ENCODE data around the gene PPP1R10.
A peak's percentile ranks its signal among the peaks of the same experiment; 100 is the strongest.

Gene PPP1R10

DNA sequence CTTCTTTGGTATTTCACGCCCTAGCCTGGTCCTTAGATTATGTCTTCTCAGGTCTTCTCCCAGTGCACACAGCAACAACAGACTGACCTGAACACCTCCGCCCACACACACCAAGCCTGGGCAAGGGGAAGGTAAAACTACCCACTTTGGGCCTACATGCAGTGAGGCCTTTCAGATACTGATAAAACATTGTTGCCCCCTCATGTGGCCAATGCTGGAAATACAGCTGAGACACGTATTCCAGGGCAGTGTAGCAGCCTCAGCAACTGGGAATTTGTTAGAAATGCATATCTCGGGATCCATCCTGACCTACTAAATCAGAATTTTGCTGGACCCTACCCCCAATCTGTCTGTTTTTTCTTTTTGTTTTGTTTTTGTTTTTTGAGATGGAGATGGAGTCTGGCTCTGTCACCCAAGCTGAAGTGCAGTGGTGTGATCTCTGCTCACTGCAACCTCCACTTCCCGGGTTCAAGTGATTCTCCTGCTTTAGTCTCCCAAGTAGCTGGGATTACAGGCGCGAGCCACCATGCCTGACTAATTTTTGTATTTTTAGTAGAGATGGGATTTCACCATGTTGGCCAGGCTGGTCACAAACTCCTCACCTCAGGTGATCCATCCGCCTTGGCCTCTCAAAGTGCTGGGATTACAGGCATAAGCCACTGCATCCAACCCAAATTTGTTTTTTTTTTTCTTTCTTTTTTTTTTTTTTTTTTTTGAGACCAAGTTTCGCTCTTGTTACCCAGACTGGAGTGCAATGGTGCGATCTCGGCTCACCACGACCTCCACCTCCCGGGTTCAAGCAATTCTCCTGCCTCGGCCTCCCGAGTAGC lies 19.5 kb downstream of the PPP1R10 start:
- peak; percentile 87 for DNase-seq

DNA sequence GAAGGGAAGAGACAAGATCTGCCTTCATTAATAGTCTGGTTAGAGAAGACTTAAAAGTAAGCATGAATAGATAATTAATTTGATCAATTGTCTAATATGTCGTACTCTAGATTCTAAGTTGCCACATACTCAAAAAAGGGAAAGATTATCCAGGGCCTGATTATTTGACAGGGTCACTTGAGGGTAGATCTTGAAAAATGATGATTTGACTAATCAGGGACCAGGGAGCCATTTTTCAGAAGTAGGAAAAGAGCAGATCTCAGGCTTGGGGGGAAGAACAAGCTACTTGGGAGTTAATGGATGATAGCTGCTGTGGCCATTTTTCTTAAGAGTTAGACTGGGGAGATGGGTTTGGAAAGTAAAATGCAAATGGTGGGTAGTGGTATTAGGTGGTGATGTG lies 24.8 kb downstream of the PPP1R10 start:
- DNase-seq, result no peak

DNA sequence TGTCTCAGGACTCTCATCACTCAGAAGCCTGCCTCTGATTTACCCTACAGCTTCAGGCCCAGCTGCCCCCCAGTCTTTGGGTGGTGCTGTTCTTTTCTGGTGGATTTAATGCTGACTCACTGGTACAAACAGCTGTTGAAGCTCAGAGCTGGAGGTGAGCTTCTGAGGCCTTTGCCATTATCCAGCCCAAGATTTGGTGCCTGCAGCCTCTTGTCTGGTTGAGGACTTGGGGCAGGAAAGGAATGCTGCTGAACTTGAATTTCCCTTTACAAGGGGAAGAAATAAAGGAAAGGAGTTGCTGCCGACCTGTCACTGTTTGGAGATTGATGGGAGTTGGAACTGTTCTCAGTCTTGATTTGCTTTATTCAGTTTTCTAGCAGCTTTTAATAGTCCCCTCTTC lies 26.0 kb downstream of the PPP1R10 start:
- DNase-seq, result no peak

DNA sequence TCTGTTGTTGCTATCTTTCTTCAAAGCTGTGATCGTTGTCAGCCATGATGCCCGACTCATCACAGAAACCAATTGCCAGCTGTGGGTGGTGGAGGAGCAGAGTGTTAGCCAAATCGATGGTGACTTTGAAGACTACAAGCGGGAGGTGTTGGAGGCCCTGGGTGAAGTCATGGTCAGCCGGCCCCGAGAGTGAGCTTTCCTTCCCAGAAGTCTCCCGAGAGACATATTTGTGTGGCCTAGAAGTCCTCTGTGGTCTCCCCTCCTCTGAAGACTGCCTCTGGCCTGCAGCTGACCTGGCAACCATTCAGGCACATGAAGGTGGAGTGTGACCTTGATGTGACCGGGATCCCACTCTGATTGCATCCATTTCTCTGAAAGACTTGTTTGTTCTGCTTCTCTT lies 26.5 kb downstream of the PPP1R10 start:
- no peak for DNase-seq

DNA sequence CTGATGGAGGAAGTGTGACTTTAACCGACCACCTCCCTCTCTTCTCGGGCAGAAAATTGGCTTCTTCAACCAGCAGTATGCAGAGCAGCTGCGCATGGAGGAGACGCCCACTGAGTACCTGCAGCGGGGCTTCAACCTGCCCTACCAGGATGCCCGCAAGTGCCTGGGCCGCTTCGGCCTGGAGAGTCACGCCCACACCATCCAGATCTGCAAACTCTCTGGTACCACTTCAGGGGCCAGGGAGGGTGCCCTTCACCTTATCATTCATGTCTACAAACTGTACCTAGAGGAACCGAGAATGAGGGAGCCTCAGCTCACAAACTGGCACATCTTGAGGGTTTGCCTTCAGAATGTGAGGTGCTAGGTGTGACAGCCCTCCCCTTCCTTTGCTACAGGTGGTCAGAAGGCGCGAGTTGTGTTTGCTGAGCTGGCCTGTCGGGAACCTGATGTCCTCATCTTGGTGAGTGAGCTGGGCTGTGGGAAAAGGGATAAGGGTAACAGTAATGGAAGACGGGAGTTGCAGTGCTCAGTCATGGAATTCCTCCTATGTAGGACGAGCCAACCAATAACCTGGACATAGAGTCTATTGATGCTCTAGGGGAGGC lies 27.2 kb downstream of the PPP1R10 start:
- no peak for DNase-seq

DNA sequence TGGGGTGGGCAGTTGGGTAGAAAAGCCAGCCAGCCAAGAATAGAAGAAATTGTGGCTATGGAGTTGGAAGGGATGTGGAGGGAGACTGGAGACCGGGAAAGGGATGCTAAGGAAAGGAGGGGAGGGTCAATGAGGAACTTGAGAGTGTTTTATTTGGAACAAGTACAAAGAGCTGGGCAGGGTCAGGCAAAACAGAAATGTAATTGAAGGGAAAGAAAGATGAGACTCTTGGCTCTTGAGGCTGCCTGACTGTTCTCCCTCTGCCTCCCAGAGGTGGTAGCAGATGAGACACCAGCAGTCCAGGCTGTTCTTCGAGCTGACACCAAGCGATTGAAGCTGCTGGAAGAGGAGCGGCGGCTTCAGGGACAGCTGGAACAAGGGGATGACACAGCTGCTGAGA lies 33.1 kb downstream of the PPP1R10 start:
- DNase-seq, result no peak

DNA sequence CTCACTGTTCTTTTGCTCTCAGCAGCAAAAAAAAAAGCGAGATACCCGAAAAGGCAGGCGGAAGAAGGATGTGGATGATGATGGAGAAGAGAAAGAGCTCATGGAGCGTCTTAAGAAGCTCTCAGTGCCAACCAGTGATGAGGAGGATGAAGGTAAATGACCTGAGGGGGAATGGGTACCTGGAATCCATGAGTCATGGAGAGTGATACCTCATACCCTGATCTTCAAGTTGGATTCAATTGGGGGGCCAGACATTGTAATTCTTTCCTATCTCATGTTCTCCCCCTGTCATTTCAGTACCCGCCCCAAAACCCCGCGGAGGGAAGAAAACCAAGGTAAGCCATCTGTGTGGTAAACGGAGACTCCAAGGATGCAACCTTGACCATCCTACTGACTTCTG lies 39.0 kb downstream of the PPP1R10 start:
- no peak for DNase-seq

DNA sequence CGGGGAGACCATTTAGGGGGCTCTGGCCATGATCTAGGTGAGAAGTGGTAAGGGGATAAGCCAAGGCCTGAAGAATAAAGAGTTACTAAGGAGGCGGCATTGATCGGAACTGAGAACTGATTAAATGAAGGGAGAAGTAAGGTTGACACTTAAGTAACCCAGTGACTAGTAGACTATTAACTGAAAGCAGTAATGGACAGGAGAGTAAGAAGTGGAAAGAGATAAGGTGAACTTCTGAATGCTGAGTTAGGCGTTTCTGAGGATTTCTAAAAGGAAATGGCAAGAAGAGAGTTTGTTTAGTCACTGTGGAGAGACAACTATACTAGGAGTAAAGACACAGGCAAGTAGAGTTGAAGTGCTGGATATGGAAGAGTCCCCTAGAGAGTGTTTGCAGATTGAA lies 43.9 kb downstream of the PPP1R10 start:
- no peak for DNase-seq

DNA sequence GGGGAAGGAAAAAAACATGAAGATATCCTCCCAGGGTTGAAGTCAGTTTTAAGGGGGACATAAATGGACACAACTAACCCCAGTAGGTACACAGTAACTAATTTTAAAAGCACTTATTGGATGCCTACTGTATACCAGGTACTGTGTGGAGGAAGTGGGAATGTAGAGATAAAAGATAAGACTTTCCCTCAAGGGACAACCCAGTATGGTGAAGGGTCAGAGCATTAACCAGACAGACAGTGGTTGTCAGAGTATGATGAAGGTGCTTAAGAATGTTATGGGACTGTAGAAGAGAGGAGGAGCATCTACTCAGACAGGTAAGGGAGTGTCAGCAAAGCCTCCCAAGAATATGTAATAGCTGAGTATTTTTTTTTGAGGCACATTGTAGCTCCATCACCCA lies 44.9 kb downstream of the PPP1R10 start:
- DNase-seq, result no peak

DNA sequence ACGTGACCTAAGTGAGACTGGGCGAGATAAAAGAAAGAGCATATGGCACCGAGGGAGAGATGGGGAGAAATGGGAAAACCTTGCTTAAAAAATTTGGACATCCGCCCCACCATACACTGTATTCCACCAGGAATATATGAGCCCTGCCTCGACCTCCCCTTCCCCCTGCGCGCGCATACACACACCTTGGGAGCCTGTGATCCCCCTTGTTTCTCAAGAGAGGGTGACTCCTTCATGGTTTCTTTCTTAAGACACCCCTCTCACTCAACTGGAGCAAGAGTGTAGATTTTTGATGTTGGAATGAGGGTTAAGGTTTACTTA lies 45.3 kb downstream of the PPP1R10 start:
- DNase-seq, result no peak

DNA sequence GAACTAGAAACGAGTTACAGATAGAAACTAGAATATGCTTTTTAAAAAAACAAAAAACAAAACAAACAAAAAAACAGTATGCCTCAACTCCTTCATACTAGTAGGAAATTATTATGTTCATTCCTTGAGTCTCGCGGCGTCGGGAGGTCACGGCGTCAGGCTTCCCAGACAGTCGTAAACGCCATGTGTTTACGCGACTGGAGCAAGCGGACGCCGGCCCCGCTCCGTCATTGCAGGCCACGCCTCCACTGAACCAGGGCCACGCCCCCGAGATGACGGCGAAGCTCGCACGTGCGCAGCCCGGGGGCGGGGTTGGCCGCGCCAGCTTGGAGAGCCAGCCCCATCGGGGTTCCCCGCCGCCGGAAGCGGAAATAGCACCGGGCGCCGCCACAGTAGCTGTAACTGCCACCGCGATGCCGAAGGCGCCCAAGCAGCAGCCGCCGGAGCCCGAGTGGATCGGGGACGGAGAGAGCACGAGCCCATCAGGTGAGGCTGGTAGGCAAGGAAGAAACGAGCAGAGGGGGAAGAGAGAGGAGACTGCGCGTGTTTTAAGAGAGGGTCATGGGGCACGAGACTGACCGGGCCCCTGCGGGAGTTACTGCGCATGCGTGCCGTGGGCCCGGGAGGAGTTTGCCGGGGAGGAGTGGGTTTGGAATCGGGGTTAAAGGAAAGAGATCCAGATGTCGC lies 45.8 kb downstream of the PPP1R10 start, which contains the start of gene ABCF1:
TSS of gene ABCF1 (plus strand) at position 368 of the 687 bp plus-strand sequence. CDS start at position 414, 46 bp downstream.
- peak; percentile 99 for DNase-seq

DNA sequence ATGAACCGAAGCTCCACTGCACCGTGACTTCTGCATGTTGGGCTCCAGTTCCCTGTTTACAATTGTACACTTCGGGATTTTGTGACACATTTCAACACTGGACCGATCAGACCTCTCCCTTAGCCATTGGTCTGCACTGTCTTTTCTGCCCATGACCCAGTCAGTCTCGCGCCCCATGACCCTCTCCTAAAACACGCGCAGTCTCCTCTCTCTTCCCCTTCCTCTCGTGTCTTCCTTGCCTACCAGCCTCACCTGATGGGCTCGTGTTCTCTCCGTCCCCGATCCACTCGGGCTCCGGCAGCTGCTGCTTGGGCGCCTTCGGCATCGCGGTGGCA lies 46.3 kb downstream of the PPP1R10 start:
- no peak for DNase-seq

DNA sequence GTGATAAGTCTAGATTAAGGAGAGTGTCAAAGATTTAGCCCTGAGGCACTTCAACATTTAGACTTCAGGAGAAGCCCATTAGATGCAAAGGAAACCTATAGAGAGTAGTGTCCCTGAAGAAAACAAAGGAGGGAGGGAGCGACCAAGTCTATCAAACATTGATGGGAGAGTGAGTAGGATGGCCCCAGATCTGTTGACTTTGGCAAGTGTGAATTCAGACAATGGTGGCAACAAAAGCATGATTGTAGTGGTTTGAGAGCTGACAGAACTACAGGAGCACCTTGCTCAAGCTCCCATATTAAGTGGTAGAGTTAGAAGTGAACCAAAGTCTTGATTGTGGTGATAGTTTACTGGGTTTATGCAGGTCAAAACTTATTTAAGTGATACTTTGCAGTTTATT lies 46.8 kb downstream of the PPP1R10 start:
- no peak for DNase-seq

DNA sequence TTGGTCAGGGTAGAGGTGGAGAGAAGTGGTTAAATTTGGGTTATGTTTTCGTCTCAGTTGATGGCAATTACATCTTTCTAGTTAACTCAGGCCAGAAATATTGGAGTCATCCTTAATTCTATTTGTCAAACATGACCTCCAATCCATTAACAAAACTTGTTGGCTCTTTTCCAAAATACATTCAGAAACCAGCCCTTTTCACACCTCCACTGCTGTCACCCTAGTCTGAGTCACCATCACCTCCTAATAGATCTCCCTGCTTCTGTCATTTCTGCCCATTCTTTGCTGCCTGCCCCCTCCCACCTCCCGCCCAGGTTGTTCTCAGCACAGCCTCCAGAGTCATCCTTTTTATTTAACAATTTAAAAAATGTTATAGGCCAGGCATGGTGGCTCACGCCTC lies 48.8 kb downstream of the PPP1R10 start:
- peak; percentile 53 for DNase-seq

DNA sequence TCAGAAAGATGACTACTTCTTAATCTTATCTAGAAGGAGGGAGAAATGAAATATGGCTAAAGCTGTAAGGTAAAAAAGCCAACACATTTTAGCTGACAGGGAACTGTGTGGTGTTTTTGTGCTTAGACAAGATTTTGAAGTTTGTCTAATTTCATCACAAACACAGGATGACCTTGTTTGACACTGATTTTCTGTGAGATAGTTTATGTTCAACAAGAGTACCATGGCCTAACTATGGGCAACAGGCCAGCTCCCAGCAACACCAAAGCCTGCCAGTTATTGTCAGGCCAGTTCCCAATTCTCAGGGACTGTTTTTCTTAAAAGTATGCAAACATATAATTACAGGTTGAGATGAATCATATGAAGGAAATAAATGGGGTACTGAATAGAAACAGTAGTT lies 51.3 kb downstream of the PPP1R10 start:
- no peak for DNase-seq

DNA sequence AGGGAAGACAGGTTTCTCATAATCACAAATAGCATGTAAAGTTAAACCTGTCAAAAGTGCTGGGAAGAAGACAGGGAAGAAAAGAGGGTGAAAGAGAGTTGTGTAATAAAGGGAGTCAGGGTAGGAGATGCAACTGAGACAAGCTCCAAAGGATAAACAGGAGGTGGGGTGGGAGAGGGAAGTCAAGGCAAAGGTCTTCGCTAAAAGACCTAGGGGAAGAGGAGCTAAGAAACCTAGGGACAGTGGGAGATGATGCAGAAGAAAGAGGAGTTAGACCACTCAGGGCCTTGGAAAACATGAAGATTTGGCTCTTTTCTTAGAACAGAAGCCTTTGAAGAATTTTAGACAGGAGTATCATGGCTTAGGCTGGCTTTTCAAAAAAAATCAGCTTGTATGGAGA lies 52.9 kb downstream of the PPP1R10 start:
- no peak for DNase-seq

DNA sequence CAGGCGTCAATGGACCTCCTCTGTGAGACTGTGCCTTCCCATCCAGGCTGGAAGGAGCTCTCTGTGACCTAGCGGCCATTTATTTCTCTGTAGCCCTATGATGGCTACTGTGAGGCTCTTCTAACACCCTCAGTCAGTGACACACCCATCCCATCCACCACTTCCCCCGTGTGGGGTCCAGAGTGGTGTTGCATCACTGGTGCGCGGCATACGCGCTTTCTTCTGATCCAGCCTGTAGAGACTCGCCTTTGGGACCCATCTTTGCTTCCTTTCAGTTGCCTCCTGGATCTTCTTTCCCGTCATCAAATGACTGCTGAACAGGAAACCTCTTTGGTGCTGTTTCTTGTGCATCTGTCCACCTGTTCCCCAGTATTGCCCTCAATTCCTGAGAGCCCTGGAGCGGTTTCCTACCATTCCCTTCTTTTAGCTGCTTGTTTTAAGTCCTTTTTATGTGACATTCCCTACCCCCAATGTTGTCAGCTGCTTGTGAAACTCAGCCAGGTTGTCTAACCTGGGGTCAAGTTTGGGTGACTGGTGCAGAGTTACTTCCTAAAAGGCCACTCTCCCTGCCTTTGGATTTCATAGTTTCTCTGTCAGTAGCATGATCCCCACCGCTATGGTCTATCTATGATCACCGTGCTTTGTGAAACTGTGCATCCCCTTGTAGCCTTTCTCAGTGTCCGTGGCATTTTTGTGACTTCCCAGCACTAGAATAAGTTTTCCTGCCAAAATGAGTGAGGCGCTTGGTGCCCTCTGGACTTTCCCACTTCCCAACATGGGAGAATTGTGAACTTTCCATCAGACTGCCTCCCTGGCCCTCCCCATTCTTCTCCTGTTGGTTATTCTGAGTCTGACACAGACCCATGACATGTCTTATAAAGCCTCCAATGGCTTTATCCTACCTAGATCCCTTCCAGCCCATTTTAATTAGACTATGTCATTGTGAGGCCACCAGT lies 54.3 kb downstream of the PPP1R10 start:
- DNase-seq, result no peak

DNA sequence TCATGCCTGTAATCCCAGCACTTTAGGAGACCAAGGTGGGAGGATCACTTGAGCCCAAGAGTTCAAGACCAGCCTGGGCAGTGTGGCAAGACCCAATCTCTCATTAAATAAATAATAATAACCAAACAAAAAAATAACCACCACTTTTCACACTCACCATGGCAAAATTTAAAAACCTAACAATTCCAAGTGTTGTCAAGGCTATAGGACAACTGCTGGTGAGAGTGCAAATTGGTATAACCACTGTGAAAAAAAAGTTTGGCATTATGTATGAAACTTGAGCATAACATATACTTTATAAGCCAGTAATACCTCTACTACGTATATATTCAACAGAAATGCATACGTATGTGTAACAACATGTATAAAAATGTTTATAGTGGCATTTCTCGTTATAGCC lies 56.1 kb downstream of the PPP1R10 start:
- DNase-seq, result no peak

DNA sequence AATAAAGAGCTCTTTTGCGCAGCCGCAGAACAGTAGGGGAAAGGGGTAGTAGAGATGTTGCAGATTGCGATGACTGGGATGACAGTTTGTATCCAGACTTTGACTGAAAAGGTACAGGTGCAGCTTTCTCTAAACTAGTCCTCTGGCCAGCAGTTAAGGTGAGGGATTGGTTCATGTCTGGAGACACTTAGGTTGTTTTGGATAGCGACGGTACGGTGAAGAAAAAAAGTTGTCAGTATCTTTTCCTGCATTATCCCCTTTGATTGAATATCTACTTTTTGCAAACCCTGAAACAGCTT lies 59.4 kb downstream of the PPP1R10 start:
- peak; percentile 70 for DNase-seq

DNA sequence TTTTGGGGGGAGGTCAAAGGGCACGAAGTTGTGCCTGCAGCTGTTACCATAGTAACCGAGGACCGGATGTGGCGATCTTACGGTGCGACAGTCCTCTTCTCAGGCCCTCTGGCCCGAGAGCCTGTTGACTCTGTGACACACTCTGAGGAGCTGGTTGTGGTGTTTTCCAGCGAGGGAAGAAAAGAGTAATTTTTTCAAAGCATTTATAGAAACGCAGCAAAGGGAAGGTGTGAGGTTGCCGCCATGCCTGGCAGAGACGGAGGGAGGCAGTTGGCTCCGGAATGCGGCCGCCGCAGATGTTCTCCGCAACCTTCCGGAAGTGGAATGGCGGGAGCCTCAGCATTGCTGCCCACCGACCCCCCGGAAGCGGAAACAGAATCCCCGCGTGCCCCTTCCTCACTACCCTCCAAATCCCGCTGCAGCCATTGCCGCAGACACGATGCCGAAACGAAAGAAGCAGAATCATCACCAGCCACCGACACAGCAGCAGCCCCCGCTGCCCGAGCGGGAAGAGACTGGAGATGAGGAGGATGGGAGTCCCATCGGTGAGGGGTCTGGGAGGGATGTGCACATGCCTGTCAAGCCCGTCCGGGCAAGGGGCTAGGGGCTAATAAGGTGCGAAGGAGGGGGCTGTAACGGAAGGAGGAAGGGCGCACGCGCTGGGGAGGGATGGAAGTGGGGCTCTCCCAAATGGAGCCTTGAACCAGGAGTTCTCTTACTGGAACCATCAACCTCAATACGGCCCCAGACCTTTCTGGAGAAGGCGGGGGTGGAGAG lies 59.9 kb downstream of the PPP1R10 start, which contains the start of gene PRR3:
TSS of gene PRR3 (plus strand) at position 390 of the 777 bp plus-strand sequence. CDS start at position 440, 50 bp downstream.
- peak; percentile 93 for DNase-seq

DNA sequence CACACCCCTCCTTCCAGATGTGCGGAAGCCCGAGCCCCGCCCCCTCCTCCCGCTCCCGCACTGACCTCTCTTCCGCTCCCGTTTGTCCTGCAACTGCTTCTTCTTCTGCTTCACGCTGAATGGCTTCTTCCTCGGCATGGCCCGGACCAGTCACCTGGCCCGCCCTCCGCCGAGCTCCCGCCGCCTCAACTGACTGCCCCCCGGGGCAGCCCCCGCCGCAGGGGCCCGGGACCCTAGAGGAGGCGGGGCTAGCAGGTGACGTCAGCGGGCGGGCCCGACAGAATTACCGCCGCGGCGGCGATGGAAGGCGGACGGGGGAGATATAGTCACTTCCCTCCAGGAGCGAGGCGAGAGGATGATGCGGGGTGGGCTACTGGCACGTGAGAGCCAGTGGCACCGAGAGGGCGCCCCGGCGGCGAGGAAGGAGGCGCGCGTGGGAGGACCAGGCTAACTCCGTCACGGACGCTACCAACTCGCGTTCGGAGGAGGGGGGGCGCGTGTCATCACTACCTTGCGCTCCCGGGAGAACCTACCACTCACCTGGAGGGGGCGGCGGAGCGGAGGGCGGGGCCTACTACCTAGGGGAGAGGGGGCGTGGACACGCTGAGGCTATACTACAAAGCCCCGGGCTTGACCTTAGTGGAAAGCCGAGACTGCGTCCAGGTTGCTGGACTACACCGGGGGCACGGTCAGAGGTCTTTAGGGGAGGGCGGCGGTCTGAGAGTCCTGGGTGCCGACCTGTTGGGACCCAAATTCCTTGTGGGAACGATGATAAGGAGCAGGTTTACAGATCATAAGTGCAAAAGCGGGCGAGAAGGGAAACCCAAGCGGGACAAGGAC lies 60.8 kb downstream of the PPP1R10 start, which contains the start of gene GNL1:
TSS of gene GNL1 (minus strand) at position 424 of the 840 bp plus-strand sequence. CDS start at position 138, 286 bp downstream.
- peak; percentile 98 for DNase-seq

DNA sequence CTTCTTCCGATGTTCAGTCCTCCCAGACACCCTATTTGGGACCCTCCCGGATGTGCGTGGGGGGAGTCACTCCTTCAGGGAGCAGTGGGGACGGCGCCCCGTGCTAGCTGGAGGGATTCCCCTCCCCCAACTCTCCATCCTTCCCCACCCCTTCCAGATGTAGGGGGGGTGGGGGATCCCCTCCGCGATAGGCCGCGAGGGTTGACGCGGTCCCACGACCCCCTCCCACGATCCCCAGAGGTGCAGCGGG lies 61.3 kb downstream of the PPP1R10 start:
- DNase-seq, result no peak

Data from CD4-positive, alpha-beta T cell treated with Interleukin-10 for 1 hour (primary cell).